ENCODE results near the gene EML1.

The EML1 gene

GRCh38 chr14:99876406-99876805 lies 83.2 kb downstream of the EML1 start:
- no peak for DNase-seq

- no peak for DNase-seq
These were observed 85.3 kb downstream of the EML1 start for GRCh38 chr14:99878563-99878962.

- DNase-seq: no peak
These were observed 86.4 kb downstream of the EML1 start for GRCh38 chr14:99879401-99880295.

GRCh38 chr14:99880651-99881420 lies 87.6 kb downstream of the EML1 start:
- no peak for DNase-seq

GRCh38 chr14:99883866-99884650 lies 90.8 kb downstream of the EML1 start:
- no peak for DNase-seq

GRCh38 chr14:99884834-99885648 lies 91.8 kb downstream of the EML1 start:
- DNase-seq: no peak

GRCh38 chr14:99885649-99885958 lies 92.4 kb downstream of the EML1 start:
- no peak for DNase-seq

GRCh38 chr14:99887407-99887806 lies 94.2 kb downstream of the EML1 start:
- DNase-seq: no peak

GRCh38 chr14:99888149-99888548 lies 94.9 kb downstream of the EML1 start:
- DNase-seq: no peak

- no peak for DNase-seq
These were observed 96.1 kb downstream of the EML1 start for GRCh38 chr14:99889268-99889667.

- no peak for DNase-seq
These were observed 98.1 kb downstream of the EML1 start for GRCh38 chr14:99891266-99891665.

- DNase-seq: no peak
These were observed 98.7 kb downstream of the EML1 start for GRCh38 chr14:99891900-99892299.

GRCh38 chr14:99892406-99892805 lies 99.2 kb downstream of the EML1 start:
- DNase-seq: no peak

- DNase-seq: no peak
These were observed 103.1 kb downstream of the EML1 start for GRCh38 chr14:99896361-99896760.

- no peak for DNase-seq
These were observed 106.5 kb downstream of the EML1 start for GRCh38 chr14:99899578-99900178.

- no peak for DNase-seq
These were observed 109.7 kb downstream of the EML1 start for GRCh38 chr14:99902925-99903324.

GRCh38 chr14:99904506-99904905 lies 111.3 kb downstream of the EML1 start:
- DNase-seq: no peak

- DNase-seq: no peak
These were observed 111.9 kb downstream of the EML1 start for GRCh38 chr14:99905121-99905520.

GRCh38 chr14:99907761-99908652 lies 114.8 kb downstream of the EML1 start:
- DNase-seq: no peak

GRCh38 chr14:99908653-99909250 lies 115.5 kb downstream of the EML1 start:
- no peak for DNase-seq
